NCI-H2171 (cell line): ENCODE results near the gene MDH1B.
"Not testable (repeated sequence)": the region's sequence is repeated elsewhere in the genome, so short reads cannot be mapped to it uniquely, and the experiment has no call there.

ENCODE experiments used
- DNase-seq: peaks from one replicate; lab custom pipeline; 2025; lab: John Stamatoyannopoulos, UW

The MDH1B gene

GRCh38 chr2:206766057-206766930 is 1.2 kb upstream of the MDH1B start:
- no peak for DNase-seq

- no peak for DNase-seq
Measured at GRCh38 chr2:206764673-206765241, 371 bp downstream of the MDH1B start.

- no peak for DNase-seq
Measured at GRCh38 chr2:206756816-206757215, 8.3 kb downstream of the MDH1B start.

DNA sequence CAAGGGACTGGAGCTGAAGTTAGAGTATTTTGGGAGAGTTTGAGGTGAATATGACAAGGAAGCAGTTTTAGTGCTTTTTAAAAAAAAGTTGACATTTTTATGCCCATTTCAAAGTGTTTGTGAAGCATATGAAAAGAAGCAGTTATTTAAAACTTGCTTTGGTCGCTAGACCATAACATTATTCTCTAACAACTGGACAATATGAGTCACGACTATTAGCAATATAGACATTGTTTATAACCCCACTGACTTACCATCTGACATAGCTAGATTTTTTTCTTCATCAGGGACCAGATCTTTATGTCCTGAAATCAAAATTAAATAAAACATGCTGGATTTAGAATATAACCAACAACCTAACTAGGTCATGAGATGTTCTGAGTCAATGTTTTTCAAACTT is 24.3 kb downstream of the MDH1B start:
- DNase-seq: no peak

DNA sequence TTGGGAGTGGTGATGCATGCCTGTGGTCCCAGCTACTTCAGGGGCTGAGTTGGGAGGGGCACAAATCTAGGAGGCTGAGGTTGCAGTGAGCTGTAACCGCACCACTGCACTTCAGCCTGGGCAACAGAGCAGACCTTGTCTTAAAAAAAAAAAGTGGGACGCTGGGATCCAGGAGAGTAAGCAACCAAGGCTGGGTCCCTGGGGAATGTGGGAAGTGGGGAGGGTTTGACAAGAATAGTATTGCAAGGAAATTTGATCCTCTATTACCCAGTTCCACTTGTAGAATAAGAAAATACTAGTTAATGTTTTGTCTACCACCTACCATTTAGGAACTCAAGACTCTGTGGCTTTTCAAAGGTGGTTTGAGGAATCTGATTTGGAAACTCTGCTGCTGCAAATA is 25.9 kb downstream of the MDH1B start:
- DNase-seq: peak; percentile 72

- no peak for DNase-seq
Measured at GRCh38 chr2:206736935-206737334, 28.2 kb downstream of the MDH1B start.

DNA sequence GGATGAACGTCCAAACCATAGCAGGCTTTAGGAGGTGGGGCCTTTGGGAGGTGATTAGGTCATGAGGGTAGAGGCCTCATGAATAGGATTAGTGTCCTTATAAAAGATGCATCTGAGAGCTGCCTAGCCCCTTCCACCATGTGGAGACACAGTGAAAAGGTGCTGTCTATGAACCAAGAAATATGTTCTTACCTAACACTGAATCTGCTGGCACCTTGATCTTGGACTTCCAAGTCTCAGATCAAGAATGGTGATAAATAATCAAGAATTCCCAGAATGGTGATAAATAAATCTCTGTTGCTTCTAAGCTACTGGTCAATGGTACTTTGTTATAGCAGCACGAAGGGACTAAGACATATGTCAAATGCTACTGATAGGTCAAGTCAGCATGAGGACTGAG is 31.8 kb downstream of the MDH1B start:
- no peak for DNase-seq

DNA sequence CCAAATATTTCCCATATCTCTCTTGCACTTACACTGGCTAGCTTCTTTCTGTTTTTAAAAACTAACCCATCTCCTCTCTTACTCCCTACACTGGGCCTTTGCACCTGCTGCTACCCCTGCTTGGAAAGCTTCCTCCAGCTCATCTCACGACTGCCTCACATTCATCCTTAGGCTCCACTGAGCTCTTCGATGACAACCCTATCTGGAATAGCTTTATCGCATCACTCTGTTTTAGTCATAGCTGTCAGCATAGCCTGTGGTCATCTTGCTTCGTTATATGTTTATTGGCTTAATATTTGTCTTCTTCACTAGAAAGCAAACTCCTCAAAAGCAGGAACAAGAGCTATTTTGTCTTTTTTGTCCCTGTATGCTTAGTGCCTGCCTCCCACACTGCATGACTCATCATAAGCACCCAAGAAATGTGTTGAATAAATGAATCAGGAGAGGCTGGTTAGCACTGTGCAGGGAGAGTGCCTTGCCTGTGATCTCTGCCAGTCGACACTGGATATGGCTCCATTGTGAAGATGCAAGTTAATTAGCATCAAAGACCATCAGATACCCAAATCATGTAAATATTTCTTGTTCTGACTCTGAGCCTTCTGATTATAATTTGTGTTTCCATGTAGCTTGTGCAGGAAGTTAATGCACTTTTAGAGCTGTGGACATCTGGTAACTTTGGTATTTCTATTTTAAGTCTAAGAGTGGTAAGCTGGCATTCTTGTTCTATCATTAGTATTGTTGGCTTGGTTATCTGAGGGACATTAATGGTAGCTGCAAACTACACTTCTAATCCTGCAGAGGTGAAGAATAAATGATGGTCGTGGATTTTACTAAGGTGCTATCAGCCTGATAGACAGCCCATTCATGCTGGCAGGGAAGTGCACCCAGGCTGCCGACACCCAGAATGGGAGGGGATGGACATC is 36.6 kb downstream of the MDH1B start:
- no peak for DNase-seq

- no peak for DNase-seq
Measured at GRCh38 chr2:206727287-206727686, 37.8 kb downstream of the MDH1B start.

GRCh38 chr2:206723288-206723687 is 41.8 kb downstream of the MDH1B start:
- DNase-seq: no peak

GRCh38 chr2:206721256-206721920 is 43.7 kb downstream of the MDH1B start:
- DNase-seq: no peak

- DNase-seq: no peak
Measured at GRCh38 chr2:206718296-206718695, 46.8 kb downstream of the MDH1B start, which contains the start of gene DYTN. TSS of gene DYTN (minus strand) at chr2:206718396. CDS start at chr2:206718279, 117 bp downstream.

DNA sequence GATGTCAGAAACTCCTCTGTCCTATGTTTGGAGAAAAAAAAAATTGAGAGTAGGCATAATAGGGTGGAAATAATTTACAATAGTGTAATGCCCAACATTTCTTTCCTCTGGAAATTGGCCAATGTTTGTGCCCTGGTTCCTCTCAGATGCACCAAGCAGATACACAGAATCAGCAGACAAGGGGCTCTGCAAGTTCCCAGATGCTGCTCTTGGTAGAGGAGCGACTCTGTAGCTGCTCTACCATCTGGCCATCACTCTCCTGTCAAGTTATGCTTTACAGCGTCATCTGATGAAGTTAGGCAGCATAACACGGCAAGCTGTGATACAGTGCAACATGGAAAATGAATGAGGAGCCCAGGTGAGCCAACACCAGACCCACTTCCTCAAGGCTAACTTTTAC is 48.5 kb downstream of the MDH1B start:
- peak; percentile 88 for DNase-seq

GRCh38 chr2:206715183-206715582 is 49.9 kb downstream of the MDH1B start:
- not testable (repeated sequence) for DNase-seq

GRCh38 chr2:206713746-206714145 is 51.4 kb downstream of the MDH1B start:
- no peak for DNase-seq

DNA sequence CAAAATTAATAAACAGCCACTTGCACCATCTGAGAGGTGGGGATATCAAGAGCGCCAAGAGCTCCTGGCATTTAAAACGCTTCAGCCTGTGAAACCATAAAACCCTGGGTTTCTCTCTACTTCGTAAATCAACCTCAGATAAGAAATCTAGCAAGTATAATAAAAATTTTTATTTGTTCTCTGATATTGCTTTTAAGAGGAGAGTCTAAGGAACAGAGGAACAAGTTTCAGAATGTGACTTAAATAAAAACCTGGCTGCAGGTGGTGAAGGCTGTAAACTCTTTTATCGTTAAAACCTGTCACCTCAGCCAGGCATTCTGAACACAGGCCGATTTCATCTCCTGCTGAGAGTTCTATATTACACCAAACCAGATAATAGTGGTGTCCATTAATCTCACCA is 56.8 kb downstream of the MDH1B start:
- DNase-seq: no peak

- DNase-seq: no peak
Measured at GRCh38 chr2:206707164-206707701, 57.9 kb downstream of the MDH1B start.

DNA sequence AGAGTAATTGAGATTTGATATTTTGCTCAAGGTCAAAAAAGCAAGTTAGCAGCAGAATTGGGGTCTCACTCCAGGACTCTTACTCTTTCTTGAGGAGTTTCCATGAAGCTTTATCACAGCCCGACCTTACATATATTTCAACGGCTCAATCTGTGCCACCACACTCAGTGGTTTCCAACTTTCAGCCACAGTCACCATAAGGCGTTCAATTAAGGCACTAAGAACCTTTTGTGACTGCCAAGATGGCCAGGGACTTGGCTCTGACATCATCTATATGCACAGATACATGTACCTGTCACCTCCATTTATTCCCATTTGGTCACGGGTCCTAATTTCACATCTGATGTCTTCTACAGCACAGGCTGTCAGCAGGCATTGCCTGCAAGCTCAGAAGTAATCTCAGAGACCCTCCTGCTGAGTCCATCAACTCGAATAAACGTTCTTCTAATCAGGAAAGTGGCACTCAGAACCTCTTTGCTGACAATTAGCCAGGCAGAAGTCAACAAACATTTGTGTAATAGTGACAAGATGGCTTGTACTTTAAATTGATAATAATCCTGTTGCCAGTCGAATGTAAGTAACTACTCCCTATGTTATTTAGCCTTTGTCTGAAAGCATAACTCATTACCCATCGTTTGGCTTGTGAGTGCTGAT is 63.0 kb downstream of the MDH1B start:
- DNase-seq: no peak

DNA sequence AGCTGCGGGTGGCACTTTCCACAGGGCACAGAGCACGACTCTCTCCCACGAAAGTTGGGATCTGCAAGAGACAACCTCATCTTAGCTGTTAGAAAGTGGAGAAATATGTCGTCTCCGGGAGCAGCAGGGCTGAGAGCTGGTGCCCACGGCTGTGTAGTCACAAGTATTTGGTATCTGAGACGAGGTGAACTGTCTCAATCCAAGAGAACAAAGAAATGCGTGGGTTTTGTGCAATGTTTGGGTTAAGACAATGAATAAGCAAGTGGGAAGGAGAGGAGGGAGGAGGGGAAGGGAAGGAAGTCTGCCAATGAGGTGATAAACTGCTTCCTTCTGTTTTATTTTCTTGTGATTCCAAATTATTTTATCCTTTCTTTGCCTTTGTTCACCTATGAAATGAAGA is 65.0 kb downstream of the MDH1B start:
- no peak for DNase-seq

DNA sequence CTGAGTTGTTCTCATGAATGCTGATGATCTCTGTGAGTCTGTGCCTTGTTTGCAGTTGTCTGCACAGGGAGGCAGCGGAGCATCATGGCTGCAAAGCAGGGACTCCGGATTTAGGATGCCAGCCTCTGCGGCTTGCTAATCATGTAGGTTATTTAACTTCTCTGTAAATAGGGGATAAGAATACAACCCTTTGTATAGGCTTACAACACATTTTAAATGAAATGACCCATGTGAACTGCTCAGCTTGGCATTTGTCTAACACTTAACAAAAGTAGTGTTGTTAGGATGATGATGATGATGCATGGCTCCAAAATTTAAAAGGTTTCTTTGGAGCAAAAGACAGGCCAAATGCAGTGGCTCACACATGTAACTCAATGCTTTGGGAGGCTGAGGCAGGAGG is 66.3 kb downstream of the MDH1B start:
- DNase-seq: no peak

GRCh38 chr2:206696910-206697309 is 68.2 kb downstream of the MDH1B start:
- DNase-seq: no peak
